K562 (cell line): ENCODE data around the gene PARD6B. TPM values are rescaled to one million over a fixed set of nuclear protein-coding genes. Genes with fewer than 3 reads are reported as not detected.
A peak's percentile ranks its signal among the peaks of the same experiment; 100 is the strongest.

Experiments used
- ARID4B ChIP-seq: sonication (generic); formaldehyde crosslinking; IDR thresholded peaks from 2 replicates; pipeline ENCODE4 v1.8.0; 2022; ENCODE audit warnings: mild to moderate bottlenecking, missing genetic modification reagents
- CBFB ChIP-seq: sonication (generic); formaldehyde crosslinking; IDR thresholded peaks from 2 replicates; pipeline ENCODE4 v1.4.0; 2020; ENCODE audit warnings: mild to moderate bottlenecking, missing genetic modification reagents
- CXXC5 ChIP-seq: fragments of 250-450 bp; sonication (Bioruptor Pico); IDR thresholded peaks from 2 replicates; pipeline ENCODE4 v1.8.0; 2022; ENCODE audit warnings: inconsistent platforms, mild to moderate bottlenecking, moderate library complexity
- KLF1 ChIP-seq: fragments of 450-650 bp; IDR thresholded peaks from 2 replicates; pipeline ENCODE4 v1.6.1; 2016; ENCODE audit warnings: missing genetic modification characterization, missing compliant biosample characterization
- NFYB ChIP-seq: IDR thresholded peaks from 2 replicates; pipeline ENCODE4 v1.6.1; 2011; ENCODE audit warnings: mild to moderate bottlenecking, moderate library complexity; ENCODE audit not compliant: insufficient read length; ENCODE audit errors: extremely low read depth
- POLR2A ChIP-seq: fragments of 450-650 bp; conservative IDR thresholded peaks from 2 replicates; pipeline ENCODE4 v1.6.1; 2016
- RB1 ChIP-seq: fragments of 450-650 bp; IDR thresholded peaks from 2 replicates; pipeline ENCODE4 v1.6.1; 2017; ENCODE audit warnings: low read depth, mild to moderate bottlenecking
- RCOR1 ChIP-seq, 2 experiments: IDR thresholded peaks; 2 replicates each; pipeline ENCODE4 v1.6.1; 2012; ENCODE audit warnings: low read depth in 2 of 2, low read length in 2 of 2, borderline replicate concordance in 1 of 2, improper control_type of control experiment in 1 of 2
- SIN3A ChIP-seq, 2 experiments: fragments of 150-350 bp in 1 of 2; IDR thresholded peaks; 2 replicates each; pipeline ENCODE4 v1.6.1; 2011 to 2016; ENCODE audit warnings: borderline replicate concordance in 2 of 2, low read depth in 2 of 2, low read length in 2 of 2, mild to moderate bottlenecking in 2 of 2, moderate library complexity in 2 of 2; ENCODE audit not compliant: control insufficient read depth in 1 of 2
- TRIM24 ChIP-seq, 2 experiments: fragments of 450-650 bp; IDR thresholded peaks; 2 replicates each; pipeline ENCODE4 v1.6.1; 2016
- polyA plus RNA-seq, 8 experiments: library from polyadenylated mRNA; depleted of rRNA in 4 of 8; stranded (reverse) in 5 of 8; unstranded in 3 of 8; fragments of >200 nt; fragmentation: Nextera tagmentation in 2 of 8; fragmentation: Illumina TruSeq in 1 of 8; extraction: Ambion mirVana in 2 of 8; extraction: Trizol in 1 of 8; gene quantifications; 2 replicates each; pipeline versions ENCODE4 v1.2.1 to v1.2.3, GENCODE V29; 2011 to 2014; ENCODE audit warnings: inconsistent platforms in 1 of 8, missing spikeins in 1 of 8
- total RNA-seq, 7 experiments: library from RNA; depleted of rRNA in 6 of 7; stranded (reverse); fragments of >200 nt in 6 of 7; fragmentation: Illumina TruSeq in 2 of 7; extraction: Trizol in 2 of 7; gene quantifications; 2 replicates each; pipeline versions ENCODE4 v1.2.1 to v1.2.3, GENCODE V29; 2011 to 2021; ENCODE audit warnings: low replicate concordance in 1 of 7

The PARD6B gene
- total and polyA plus RNA-seq, 9 of the 15 experiments (the other 6 are each of a cell fraction or from before 2014, with no cell fraction given): 1.7 to 12.3 (median 5.5) TPM

DNA sequence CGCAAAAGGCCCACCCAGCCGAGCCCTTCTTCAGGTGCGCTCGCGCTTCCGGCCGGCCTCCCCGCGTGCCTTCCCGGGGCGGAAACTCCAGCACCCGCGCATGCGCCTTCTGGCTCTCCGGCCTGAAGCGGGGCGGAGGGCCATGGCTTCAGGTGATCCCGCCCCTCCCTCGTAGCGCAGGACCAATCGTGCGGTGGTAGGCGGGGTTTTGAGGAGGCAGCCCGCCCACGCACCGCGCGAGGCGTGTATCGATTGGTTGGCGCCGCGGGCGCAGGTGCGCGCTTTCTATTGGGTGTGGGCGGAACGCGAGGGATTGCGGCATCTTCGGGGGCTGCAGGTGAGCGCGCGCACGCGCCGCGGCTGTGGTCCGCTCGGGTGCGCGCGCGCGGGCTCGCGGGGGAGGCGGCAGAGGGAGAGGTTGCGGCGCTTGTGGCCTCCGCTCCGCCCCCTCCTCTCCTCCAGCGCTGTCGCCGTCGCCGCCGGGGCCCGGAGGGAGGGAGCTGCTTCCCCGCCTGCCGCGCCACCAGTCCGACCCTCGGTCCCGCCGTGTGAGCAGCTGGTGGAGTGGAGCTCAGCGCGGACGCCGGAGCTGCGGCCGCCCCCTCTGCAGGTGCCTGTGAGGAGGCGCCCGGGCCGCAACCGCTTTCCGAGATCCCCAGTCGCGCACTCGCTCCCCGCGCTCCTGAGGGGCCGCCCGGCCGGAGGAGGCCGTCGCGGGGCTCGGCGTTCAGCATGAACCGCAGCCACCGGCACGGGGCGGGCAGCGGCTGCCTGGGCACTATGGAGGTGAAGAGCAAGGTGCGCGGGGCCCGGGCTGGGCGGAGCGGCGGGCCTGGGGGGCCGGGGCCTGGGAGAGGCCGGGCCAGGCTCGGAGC is at the start of gene PARD6B (continued):
- peak in 1 of 2 experiments; percentile 19; a peak in 1 of 4 replicates for TF ChIP-seq TRIM24 (IDR thresholded peaks at IDR 0.05)
- peak; percentile 91 for TF ChIP-seq ARID4B
- peak; percentile 99 for TF ChIP-seq KLF1 (tag)
- peak; percentile 99 for TF ChIP-seq CXXC5 (CRISPR knock-in tag)
- TF ChIP-seq NFYB: peak; percentile 30
- TF ChIP-seq RCOR1 (IDR thresholded peaks at IDR 0.05; ENCODE audit: borderline replicate concordance in 1 of 2, low read depth in 2 of 2, low read length in 2 of 2): peak; percentile 6 to 83; a peak in 3 of 4 replicates
- no peak for TF ChIP-seq CBFB
- peak; percentile 74 for TF ChIP-seq POLR2A
- TF ChIP-seq SIN3A (IDR thresholded peaks at IDR 0.05; ENCODE audit: borderline replicate concordance in 2 of 2, control insufficient read depth in 1 of 2, low read depth in 2 of 2, low read length in 2 of 2): peak; percentile 12 to 78; a peak in 2 of 4 replicates
- peak; percentile 70 for TF ChIP-seq RB1
